Measurements from ENCODE around the gene UGT2B10. TPM values are rescaled to one million over a fixed set of nuclear protein-coding genes. Genes with fewer than 3 reads are reported as not detected.
"Not testable (repeated sequence)": the region's sequence is repeated elsewhere in the genome, so short reads cannot be mapped to it uniquely, and the experiment has no call there.

The UGT2B10 gene
- polyA plus RNA-seq (2013, experiment 1 of 2), result not detected
- not detected for polyA plus RNA-seq (2013, experiment 2 of 2)

DNA sequence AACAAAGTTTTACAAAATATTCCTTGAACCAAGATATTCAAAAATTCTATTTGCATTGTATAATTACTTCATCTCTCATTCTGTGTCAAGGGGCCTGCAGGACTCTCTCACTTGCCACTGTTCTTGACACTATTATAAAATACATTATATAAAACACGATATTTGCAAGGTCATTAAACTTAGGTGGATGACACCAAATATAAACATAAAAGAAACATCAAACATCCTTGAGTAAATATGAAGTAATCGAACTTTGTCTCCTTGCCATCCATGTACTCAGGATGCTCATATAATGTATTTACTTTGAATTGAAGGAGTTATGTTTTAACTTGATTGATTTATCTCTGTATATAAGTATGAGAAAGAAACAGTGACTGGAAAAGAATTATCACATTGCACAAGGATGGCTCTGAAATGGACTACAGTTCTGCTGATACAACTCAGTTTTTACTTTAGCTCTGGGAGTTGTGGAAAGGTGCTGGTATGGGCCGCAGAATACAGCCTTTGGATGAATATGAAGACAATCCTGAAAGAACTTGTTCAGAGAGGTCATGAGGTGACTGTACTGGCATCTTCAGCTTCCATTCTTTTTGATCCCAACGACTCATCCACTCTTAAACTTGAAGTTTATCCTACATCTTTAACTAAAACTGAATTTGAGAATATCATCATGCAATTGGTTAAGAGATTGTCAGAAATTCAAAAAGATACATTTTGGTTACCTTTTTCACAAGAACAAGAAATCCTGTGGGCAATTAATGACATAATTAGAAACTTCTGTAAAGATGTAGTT, at the start of gene UGT2B10:
Gene UGT2B10, plus strand, starts transcription at position 378 of the 793 bp plus-strand sequence. Its CDS starts 26 bp downstream, at position 404.
- H3K4ac ChIP-seq (ENCODE audit: low read depth, low read length); H3K79me2 ChIP-seq (ENCODE audit: control insufficient read depth, insufficient read depth, low read length); H3K9ac ChIP-seq (ENCODE audit: low read length); H3K4me1 ChIP-seq (ENCODE audit: control insufficient read depth, low read depth, low read length); H2BK120ac ChIP-seq (ENCODE audit: low read depth, low read length); H3K4me2 ChIP-seq (ENCODE audit: low read length); H2AK5ac ChIP-seq (ENCODE audit: low read length); H2BK5ac ChIP-seq (ENCODE audit: low read length); H4K5ac ChIP-seq (ENCODE audit: low read length); H2BK15ac ChIP-seq (replicated peaks; ENCODE audit: low read depth); H3K36me3 ChIP-seq (ENCODE audit: control insufficient read depth, insufficient read depth, low read length); H3K23ac ChIP-seq (ENCODE audit: low read length); H3K79me1 ChIP-seq (ENCODE audit: low read length); H3K4me3 ChIP-seq (ENCODE audit: low read length); DNase-seq; H3K56ac ChIP-seq (ENCODE audit: low read length); H3K27me3 ChIP-seq (ENCODE audit: insufficient read depth, low read length, poor library complexity); H3K18ac ChIP-seq (ENCODE audit: low read length); H3K27ac ChIP-seq (ENCODE audit: low read depth, low read length); H4K8ac ChIP-seq (ENCODE audit: low read depth, low read length): not testable (repeated sequence)
- WGBS (ENCODE audit: extremely low coverage, insufficient coverage, low lambda C conversion rate), result no CpG with 5 or more reads among the region's 4 CpGs

GRCh38 chr4:68771836-68772235, 44.0 kb upstream of the UGT2B10 start:
- not testable (repeated sequence) for H2BK5ac ChIP-seq (ENCODE audit: low read length); H3K18ac ChIP-seq (ENCODE audit: low read length); H3K27ac ChIP-seq (ENCODE audit: low read depth, low read length); H3K9ac ChIP-seq (ENCODE audit: low read length); H2BK15ac ChIP-seq (replicated peaks; ENCODE audit: low read depth); H3K79me1 ChIP-seq (ENCODE audit: low read length); H3K4me3 ChIP-seq (ENCODE audit: low read length); H3K23ac ChIP-seq (ENCODE audit: low read length); H3K56ac ChIP-seq (ENCODE audit: low read length); H2AK5ac ChIP-seq (ENCODE audit: low read length); H3K27me3 ChIP-seq (ENCODE audit: insufficient read depth, low read length, poor library complexity); H4K5ac ChIP-seq (ENCODE audit: low read length); DNase-seq; H2BK120ac ChIP-seq (ENCODE audit: low read depth, low read length); H3K36me3 ChIP-seq (ENCODE audit: control insufficient read depth, insufficient read depth, low read length); H3K4ac ChIP-seq (ENCODE audit: low read depth, low read length); H3K4me1 ChIP-seq (ENCODE audit: control insufficient read depth, low read depth, low read length); H3K4me2 ChIP-seq (ENCODE audit: low read length); H3K79me2 ChIP-seq (ENCODE audit: control insufficient read depth, insufficient read depth, low read length); H4K8ac ChIP-seq (ENCODE audit: low read depth, low read length)

- no peaks in the 10 kb centered on the region for H3K27me3 ChIP-seq (ENCODE audit: insufficient read depth, low read length, poor library complexity)
- no peak overlapping the region for H4K8ac ChIP-seq (ENCODE audit: low read depth, low read length)
- no peak overlapping the region for H2BK120ac ChIP-seq (ENCODE audit: low read depth, low read length)
- H3K4me3 ChIP-seq (ENCODE audit: low read length), result no peak overlapping the region
- no peak overlapping the region for H3K9ac ChIP-seq (ENCODE audit: low read length)
- no peak overlapping the region for H3K4me2 ChIP-seq (ENCODE audit: low read length)
- H3K56ac ChIP-seq (ENCODE audit: low read length), result no peak overlapping the region
- H4K5ac ChIP-seq (ENCODE audit: low read length), result no peak overlapping the region
- WGBS (ENCODE audit: extremely low coverage, insufficient coverage, low lambda C conversion rate), result no CpG with 5 or more reads among the region's 5 CpGs
- H3K36me3 ChIP-seq (ENCODE audit: control insufficient read depth, insufficient read depth, low read length), result no peaks in the 10 kb centered on the region
- no peak overlapping the region for H3K27ac ChIP-seq (ENCODE audit: low read depth, low read length)
- H2BK5ac ChIP-seq (ENCODE audit: low read length), result no peak overlapping the region
- DNase-seq, result no peak
- H3K79me1 ChIP-seq (ENCODE audit: low read length), result no peaks in the 10 kb centered on the region
- no peaks in the 10 kb centered on the region for H3K4me1 ChIP-seq (ENCODE audit: control insufficient read depth, low read depth, low read length)
- no peak overlapping the region for H2AK5ac ChIP-seq (ENCODE audit: low read length)
- H3K23ac ChIP-seq (ENCODE audit: low read length), result no peak overlapping the region
- no peak overlapping the region for H2BK15ac ChIP-seq (replicated peaks; ENCODE audit: low read depth)
- H3K4ac ChIP-seq (ENCODE audit: low read depth, low read length), result no peak overlapping the region
- no peaks in the 10 kb centered on the region for H3K79me2 ChIP-seq (ENCODE audit: control insufficient read depth, insufficient read depth, low read length)
- no peak overlapping the region for H3K18ac ChIP-seq (ENCODE audit: low read length)
Measured at GRCh38 chr4:68773699-68774098, 42.1 kb upstream of the UGT2B10 start.

DNA sequence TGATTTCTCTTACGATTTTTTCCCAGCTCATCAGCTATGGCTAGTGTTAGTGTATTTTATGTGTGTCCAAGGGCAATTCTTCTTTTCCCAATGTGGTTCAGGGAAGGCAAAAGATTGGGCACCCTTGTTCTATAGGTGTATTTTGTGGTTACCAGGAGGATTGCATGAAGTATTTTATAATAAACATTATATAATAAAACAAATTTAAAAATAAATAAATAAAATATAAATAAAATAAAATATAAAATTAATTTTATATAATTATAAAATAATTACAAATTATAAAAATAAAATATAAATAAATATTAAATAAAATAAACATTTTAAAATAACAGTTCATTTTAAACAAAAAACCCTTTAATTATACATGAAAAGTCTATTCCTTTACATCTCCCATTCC, 35.6 kb upstream of the UGT2B10 start:
- WGBS (ENCODE audit: extremely low coverage, insufficient coverage, low lambda C conversion rate), result no CpG with 5 or more reads among the region's 1 CpG
- H3K36me3 ChIP-seq (ENCODE audit: control insufficient read depth, insufficient read depth, low read length), result no peaks in the 10 kb centered on the region

DNA sequence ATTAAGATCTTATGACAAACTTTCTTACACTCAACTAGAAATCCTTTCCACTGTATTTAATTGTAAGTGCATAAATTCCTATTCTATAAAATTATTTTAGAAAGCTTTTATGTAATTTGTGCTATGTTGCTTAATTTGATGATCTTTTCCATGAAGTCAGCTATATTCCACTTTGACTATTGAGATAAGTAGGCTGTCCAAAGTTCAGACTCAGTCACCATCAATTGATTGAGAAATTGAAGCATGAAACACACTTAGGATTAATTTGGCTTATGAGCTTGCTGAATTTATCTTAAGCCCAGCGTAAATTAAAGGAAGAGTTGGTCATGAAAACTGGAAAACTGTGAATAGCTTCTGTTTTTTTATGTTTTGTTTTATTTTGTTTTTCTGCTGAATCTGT, 18.7 kb upstream of the UGT2B10 start:
- Histone ChIP-seq H3K4me1 (ENCODE audit: control insufficient read depth, low read depth, low read length) (no peaks in the 10 kb centered on the region), H3K4ac (ENCODE audit: low read depth, low read length) (no peak overlapping the region), H3K18ac (ENCODE audit: low read length) (no peak overlapping the region), H2BK5ac (ENCODE audit: low read length) (no peak overlapping the region), H3K56ac (ENCODE audit: low read length) (no peak overlapping the region), H3K79me2 (ENCODE audit: control insufficient read depth, insufficient read depth, low read length) (no peaks in the 10 kb centered on the region), H3K27ac (ENCODE audit: low read depth, low read length) (no peak overlapping the region), H3K79me1 (ENCODE audit: low read length) (no peaks in the 10 kb centered on the region), H2BK120ac (ENCODE audit: low read depth, low read length) (no peak overlapping the region), H4K8ac (ENCODE audit: low read depth, low read length) (no peak overlapping the region), H3K36me3 (ENCODE audit: control insufficient read depth, insufficient read depth, low read length) (no peaks in the 10 kb centered on the region), H3K27me3 (ENCODE audit: insufficient read depth, low read length, poor library complexity) (no peaks in the 10 kb centered on the region), H2AK5ac (ENCODE audit: low read length) (no peak overlapping the region), H3K23ac (ENCODE audit: low read length) (no peak overlapping the region), H3K9ac (ENCODE audit: low read length) (no peak overlapping the region), H3K4me3 (ENCODE audit: low read length) (no peak overlapping the region), H2BK15ac (replicated peaks; ENCODE audit: low read depth) (no peak overlapping the region), H4K5ac (ENCODE audit: low read length) (no peak overlapping the region), H3K4me2 (ENCODE audit: low read length) (no peak overlapping the region)
- no peak for DNase-seq
- no CpG with 5 or more reads among the region's 1 CpG for WGBS (ENCODE audit: extremely low coverage, insufficient coverage, low lambda C conversion rate)

More for the DNA sequence above, 35.6 kb upstream of the UGT2B10 start:
- no peaks in the 10 kb centered on the region for H3K79me2 ChIP-seq (ENCODE audit: control insufficient read depth, insufficient read depth, low read length)
- no peak overlapping the region for H2BK120ac ChIP-seq (ENCODE audit: low read depth, low read length)
- H3K9ac ChIP-seq (ENCODE audit: low read length), result no peak overlapping the region
- H3K27me3 ChIP-seq (ENCODE audit: insufficient read depth, low read length, poor library complexity), result no peaks in the 10 kb centered on the region
- DNase-seq, result no peak
- no peak overlapping the region for H3K4me2 ChIP-seq (ENCODE audit: low read length)
- H2BK15ac ChIP-seq (replicated peaks; ENCODE audit: low read depth), result no peak overlapping the region
- H3K79me1 ChIP-seq (ENCODE audit: low read length), result no peaks in the 10 kb centered on the region
- no peak overlapping the region for H2AK5ac ChIP-seq (ENCODE audit: low read length)
- no peak overlapping the region for H3K4ac ChIP-seq (ENCODE audit: low read depth, low read length)
- H3K27ac ChIP-seq (ENCODE audit: low read depth, low read length), result no peak overlapping the region
- H2BK5ac ChIP-seq (ENCODE audit: low read length), result no peak overlapping the region
- no peak overlapping the region for H4K8ac ChIP-seq (ENCODE audit: low read depth, low read length)
- no peaks in the 10 kb centered on the region for H3K4me1 ChIP-seq (ENCODE audit: control insufficient read depth, low read depth, low read length)
- no peak overlapping the region for H3K4me3 ChIP-seq (ENCODE audit: low read length)
- no peak overlapping the region for H3K23ac ChIP-seq (ENCODE audit: low read length)
- H4K5ac ChIP-seq (ENCODE audit: low read length), result no peak overlapping the region
- H3K18ac ChIP-seq (ENCODE audit: low read length), result no peak overlapping the region
- H3K56ac ChIP-seq (ENCODE audit: low read length), result no peak overlapping the region

DNA sequence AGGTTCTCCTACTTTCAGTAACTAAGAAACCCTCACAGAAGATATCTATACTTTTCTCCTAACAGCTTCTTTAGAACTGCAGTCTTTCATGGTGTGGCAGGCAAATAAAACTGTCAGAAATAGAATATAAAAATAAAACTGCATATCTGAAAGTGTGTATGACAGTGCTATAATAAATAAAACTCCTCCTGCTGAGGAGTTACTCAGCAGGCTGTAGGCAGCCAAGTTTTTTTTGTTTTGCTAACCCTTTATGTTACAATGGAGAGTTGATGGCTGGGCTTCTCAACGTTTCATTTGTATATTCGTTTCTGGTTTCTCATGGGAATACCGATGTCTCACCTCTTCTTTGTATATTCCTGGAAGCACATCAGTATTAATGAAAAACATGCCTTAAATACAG, 18.2 kb upstream of the UGT2B10 start:
- Histone ChIP-seq H3K79me2 (ENCODE audit: control insufficient read depth, insufficient read depth, low read length) (no peaks in the 10 kb centered on the region), H3K18ac (ENCODE audit: low read length) (no peak overlapping the region), H3K27ac (ENCODE audit: low read depth, low read length) (no peak overlapping the region), H3K4ac (ENCODE audit: low read depth, low read length) (no peak overlapping the region), H2AK5ac (ENCODE audit: low read length) (no peak overlapping the region), H3K4me3 (ENCODE audit: low read length) (no peak overlapping the region), H3K23ac (ENCODE audit: low read length) (no peak overlapping the region), H3K4me1 (ENCODE audit: control insufficient read depth, low read depth, low read length) (no peaks in the 10 kb centered on the region), H2BK5ac (ENCODE audit: low read length) (no peak overlapping the region), H4K5ac (ENCODE audit: low read length) (no peak overlapping the region), H3K4me2 (ENCODE audit: low read length) (no peak overlapping the region), H3K79me1 (ENCODE audit: low read length) (no peaks in the 10 kb centered on the region), H3K27me3 (ENCODE audit: insufficient read depth, low read length, poor library complexity) (no peaks in the 10 kb centered on the region), H2BK15ac (replicated peaks; ENCODE audit: low read depth) (no peak overlapping the region), H2BK120ac (ENCODE audit: low read depth, low read length) (no peak overlapping the region), H3K56ac (ENCODE audit: low read length) (no peak overlapping the region), H3K36me3 (ENCODE audit: control insufficient read depth, insufficient read depth, low read length) (no peaks in the 10 kb centered on the region), H4K8ac (ENCODE audit: low read depth, low read length) (no peak overlapping the region), H3K9ac (ENCODE audit: low read length) (no peak overlapping the region)
- no CpG with 5 or more reads among the region's 3 CpGs for WGBS (ENCODE audit: extremely low coverage, insufficient coverage, low lambda C conversion rate)
- DNase-seq, result no peak
